ENCODE results near the gene GALP. TPM values are rescaled to one million over a fixed set of nuclear protein-coding genes. Genes with fewer than 3 reads are reported as not detected.

Gene GALP
- total and polyA plus RNA-seq, 2 experiments from 2014 or later = not detected

- TF ChIP-seq ETS1 (IDR thresholded peaks at IDR 0.05) = no peak
- no peak for TF ChIP-seq EZH2 (IDR thresholded peaks at IDR 0.05; ENCODE audit: low read depth, unreplicated experiment)
Observed at GRCh38 chr19:56199687-56200086, 23.9 kb downstream of the GALP start (continued).

DNA sequence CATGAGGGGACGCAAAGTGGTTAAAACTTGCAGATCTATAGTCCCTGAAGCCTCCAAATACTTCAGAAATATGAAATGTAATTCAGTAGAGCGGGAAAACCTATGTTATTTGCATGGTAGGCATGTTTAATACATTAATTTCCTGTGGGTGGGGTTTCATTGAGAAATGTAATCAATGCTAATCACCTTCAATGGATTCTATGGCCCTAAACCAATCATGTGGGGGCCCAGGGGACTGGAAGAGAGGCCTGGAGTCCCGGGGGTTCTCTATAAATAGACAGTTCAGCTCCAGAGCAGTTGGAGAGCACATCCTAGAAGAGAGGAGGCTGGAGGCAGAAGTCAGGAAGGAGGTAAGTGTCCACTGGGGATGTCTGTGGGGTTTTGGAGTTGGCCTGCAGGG, 26.2 kb downstream of the GALP start, which contains the start of gene ZSCAN5C:
Gene ZSCAN5C, plus strand, starts transcription at position 301 of the 400 bp plus-strand sequence. CDS start 3,641 bp downstream, outside the sequence.
- H3K79me2 ChIP-seq (replicated peaks; ENCODE audit: insufficient read depth) = no peaks in the 10 kb centered on the region
- DNase-seq (ENCODE audit: low spot score) (no peak), ATAC-seq (no peak)
- H3K9me2 ChIP-seq (ENCODE audit: insufficient read depth) = no peaks in the 10 kb centered on the region
- H3F3A ChIP-seq (replicated peaks; ENCODE audit: low read depth) = no peaks in the 10 kb centered on the region
- no peaks in the 10 kb centered on the region for H3K27me3 ChIP-seq (ENCODE audit: insufficient read depth)
- Mint-ChIP-seq H3K27ac (no peak within 1 kb of the TSS), H3K4me1 (peaks cover 10% of the 10 kb centered on the region; the same call in 2 of the 3 replicates), H3K27me3 (ENCODE audit: insufficient read depth, low read depth, poor library complexity) (peaks cover 3% of the 10 kb centered on the region), H3K36me3 (ENCODE audit: low read depth) (no peaks in the 10 kb centered on the region), H3K9me3 (no peaks in the 10 kb centered on the region), H3K4me3 (no peak within 1 kb of the TSS)
- H3K4me2 ChIP-seq = no peak within 1 kb of the TSS
- H4K20me1 ChIP-seq (replicated peaks; ENCODE audit: insufficient read depth) = no peaks in the 10 kb centered on the region
- H2AFZ ChIP-seq = no peak within 1 kb of the TSS
- no peak within 1 kb of the TSS for H3K27ac ChIP-seq (ENCODE audit: low read depth)
- H3K36me3 ChIP-seq (ENCODE audit: insufficient read depth) = no peaks in the 10 kb centered on the region
- H3K4me3 ChIP-seq = no peak within 1 kb of the TSS
- H3K4me1 ChIP-seq (ENCODE audit: insufficient read depth) = no peaks in the 10 kb centered on the region
- TF ChIP-seq EZH2 (IDR thresholded peaks at IDR 0.05; ENCODE audit: low read depth, unreplicated experiment) = no peak
- no peak for TF ChIP-seq ZNF331 (CRISPR knock-in tag; IDR thresholded peaks at IDR 0.05; ENCODE audit: low read depth)
- no peak for TF ChIP-seq ZNF462 (CRISPR knock-in tag; IDR thresholded peaks at IDR 0.05)
- TF ChIP-seq, protein P1, sequence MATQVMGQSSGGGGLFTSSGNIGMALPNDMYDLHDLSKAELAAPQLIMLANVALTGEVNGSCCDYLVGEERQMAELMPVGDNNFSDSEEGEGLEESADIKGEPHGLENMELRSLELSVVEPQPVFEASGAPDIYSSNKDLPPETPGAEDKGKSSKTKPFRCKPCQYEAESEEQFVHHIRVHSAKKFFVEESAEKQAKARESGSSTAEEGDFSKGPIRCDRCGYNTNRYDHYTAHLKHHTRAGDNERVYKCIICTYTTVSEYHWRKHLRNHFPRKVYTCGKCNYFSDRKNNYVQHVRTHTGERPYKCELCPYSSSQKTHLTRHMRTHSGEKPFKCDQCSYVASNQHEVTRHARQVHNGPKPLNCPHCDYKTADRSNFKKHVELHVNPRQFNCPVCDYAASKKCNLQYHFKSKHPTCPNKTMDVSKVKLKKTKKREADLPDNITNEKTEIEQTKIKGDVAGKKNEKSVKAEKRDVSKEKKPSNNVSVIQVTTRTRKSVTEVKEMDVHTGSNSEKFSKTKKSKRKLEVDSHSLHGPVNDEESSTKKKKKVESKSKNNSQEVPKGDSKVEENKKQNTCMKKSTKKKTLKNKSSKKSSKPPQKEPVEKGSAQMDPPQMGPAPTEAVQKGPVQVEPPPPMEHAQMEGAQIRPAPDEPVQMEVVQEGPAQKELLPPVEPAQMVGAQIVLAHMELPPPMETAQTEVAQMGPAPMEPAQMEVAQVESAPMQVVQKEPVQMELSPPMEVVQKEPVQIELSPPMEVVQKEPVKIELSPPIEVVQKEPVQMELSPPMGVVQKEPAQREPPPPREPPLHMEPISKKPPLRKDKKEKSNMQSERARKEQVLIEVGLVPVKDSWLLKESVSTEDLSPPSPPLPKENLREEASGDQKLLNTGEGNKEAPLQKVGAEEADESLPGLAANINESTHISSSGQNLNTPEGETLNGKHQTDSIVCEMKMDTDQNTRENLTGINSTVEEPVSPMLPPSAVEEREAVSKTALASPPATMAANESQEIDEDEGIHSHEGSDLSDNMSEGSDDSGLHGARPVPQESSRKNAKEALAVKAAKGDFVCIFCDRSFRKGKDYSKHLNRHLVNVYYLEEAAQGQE (IDR thresholded peaks at IDR 0.05; ENCODE audit: unreplicated experiment) = no peak
- no peak for TF ChIP-seq EZH2phosphoT487 (IDR thresholded peaks at IDR 0.05; ENCODE audit: unreplicated experiment)
- TF ChIP-seq NANOG (IDR thresholded peaks at IDR 0.05; ENCODE audit: borderline replicate concordance) = no peak
- TF ChIP-seq ZNF114 (CRISPR knock-in tag; IDR thresholded peaks at IDR 0.05) = no peak
- no peak for TF ChIP-seq STAT1 (IDR thresholded peaks at IDR 0.05; ENCODE audit: unreplicated experiment)
- TF ChIP-seq ETS1 (IDR thresholded peaks at IDR 0.05) = no peak
- TF ChIP-seq CREB1 (CRISPR knock-in tag; IDR thresholded peaks at IDR 0.05; ENCODE audit: low read depth) = no peak
- TF ChIP-seq POLR2AphosphoS5 (IDR thresholded peaks at IDR 0.05; ENCODE audit: low read depth) = no peak
- no peak for TF ChIP-seq JUNB (IDR thresholded peaks at IDR 0.05; ENCODE audit: unreplicated experiment)
